SU-DHL-6 (cell line): ENCODE data around the gene CYCS.
A peak's percentile ranks its signal among the peaks of the same experiment; 100 is the strongest.

ENCODE experiments used
- H2AFZ ChIP-seq: fragments of 200-600 bp; sonication (generic); 2 replicates; pipeline ENCODE4 v1.6.1; 2014; ENCODE audit warnings: low read depth, mild to moderate bottlenecking, moderate library complexity, mixed read lengths, antibody characterized with exemption, low read length; ENCODE audit not compliant: severe bottlenecking
- H3F3A ChIP-seq: fragments of 200-600 bp; shearing (Covaris generic); 2 replicates; pipeline ENCODE4 v1.6.0; 2016; ENCODE audit warnings: antibody characterized with exemption, mild to moderate bottlenecking; ENCODE audit not compliant: insufficient read depth
- H3K27ac ChIP-seq: fragments of 200-600 bp; sonication (generic); 2 replicates; pipeline ENCODE4 v1.5.1; 2016; ENCODE audit warnings: low read depth, mild to moderate bottlenecking, low read length, moderate library complexity, mixed read lengths
- H3K27me3 ChIP-seq: fragments of 200-600 bp; sonication (generic), shearing (Covaris generic); 2 replicates; pipeline ENCODE4 v1.6.0; 2014; ENCODE audit warnings: mild to moderate bottlenecking, low read length
- H3K36me3 ChIP-seq: fragments of 200-600 bp; sonication (generic); 2 replicates; pipeline ENCODE4 v1.6.1; 2014; ENCODE audit warnings: mild to moderate bottlenecking, low read length, mixed read lengths
- H3K4me2 ChIP-seq: fragments of 300-600, 200-600 bp; shearing (Covaris generic), sonication (generic); 2 replicates; pipeline ENCODE4 v1.6.0; 2014; ENCODE audit warnings: low read length, low read depth, mild to moderate bottlenecking; ENCODE audit not compliant: poor library complexity, severe bottlenecking
- H3K4me3 ChIP-seq: fragments of 200-600 bp; sonication (generic); 2 replicates; pipeline ENCODE4 v1.5.1; 2014; ENCODE audit warnings: antibody characterized with exemption, low read length, mild to moderate bottlenecking, mixed read lengths; ENCODE audit not compliant: insufficient read depth, poor library complexity, severe bottlenecking
- H3K79me2 ChIP-seq: fragments of 200-600 bp; sonication (generic); 2 replicates; pipeline ENCODE4 v1.6.1; 2014; ENCODE audit warnings: mild to moderate bottlenecking, low read length, moderate library complexity; ENCODE audit not compliant: insufficient read depth
- H3K9ac ChIP-seq: fragments of 200-600 bp; sonication (generic); 2 replicates; pipeline ENCODE4 v1.7.0; 2014; ENCODE audit warnings: mild to moderate bottlenecking, low read length
- H3K9me2 ChIP-seq: fragments of 200-600 bp; sonication (generic); replicated peaks from 2 replicates; pipeline ENCODE4 v1.6.1; 2014; ENCODE audit warnings: low read length; ENCODE audit not compliant: insufficient read depth
- H3K9me3 ChIP-seq: fragments of 200-600 bp; sonication (generic); 2 replicates; pipeline ENCODE4 v1.6.1; 2014; ENCODE audit warnings: low read length, mixed read lengths; ENCODE audit not compliant: insufficient read depth
- H4K20me1 ChIP-seq: fragments of 200-600 bp; sonication (generic); 2 replicates; pipeline ENCODE4 v1.6.1; 2014; ENCODE audit warnings: low read depth, mild to moderate bottlenecking, antibody characterized with exemption, low read length, moderate library complexity, mixed read lengths
- CTCF ChIP-seq: fragments of 200-600 bp; sonication (generic); IDR thresholded peaks from one replicate; pipeline ENCODE4 v1.5.1; 2017; ENCODE audit warnings: antibody characterized with exemption, mild to moderate bottlenecking, low read length, moderate library complexity; ENCODE audit not compliant: insufficient read depth, poor library complexity, severe bottlenecking
- EZH2phosphoT487 ChIP-seq: fragments of 200-600 bp; sonication (generic), shearing (Covaris generic); conservative IDR thresholded peaks from 2 replicates; pipeline ENCODE4 v1.6.1; 2018; ENCODE audit warnings: mild to moderate bottlenecking, antibody characterized with exemption, low read length, moderate library complexity, mixed read lengths

The CYCS gene

DNA sequence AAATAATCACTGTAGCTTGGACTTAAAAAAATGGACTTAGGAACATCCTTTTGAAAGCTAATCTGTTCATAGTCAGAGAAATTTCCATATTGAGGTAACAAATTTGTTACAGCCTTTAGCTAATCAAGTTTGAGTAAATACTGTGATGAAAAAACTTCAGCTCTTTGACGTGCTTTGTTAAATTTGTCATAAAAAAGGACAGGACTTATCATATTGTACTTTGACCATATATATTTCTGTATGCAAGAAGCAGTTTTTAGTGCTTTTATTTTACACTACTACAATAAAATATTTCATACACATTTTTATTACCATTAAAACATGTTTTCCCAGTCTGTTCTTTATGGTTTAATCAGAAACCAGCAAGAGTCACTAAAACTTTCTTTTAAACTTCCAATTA lies 14.5 kb upstream of the CYCS start:
- TF ChIP-seq EZH2phosphoT487 (no peak), CTCF (no peak)
- H3K79me2 ChIP-seq = no peaks in the 10 kb centered on the region
- H3K9me2 ChIP-seq = no peaks in the 10 kb centered on the region
- H3K27ac ChIP-seq = no peak overlapping the region
- no peak overlapping the region for H2AFZ ChIP-seq
- no peak overlapping the region for H3K9ac ChIP-seq
- H3K27me3 ChIP-seq = no peaks in the 10 kb centered on the region
- H3K4me3 ChIP-seq = no peak overlapping the region
- no peaks in the 10 kb centered on the region for H4K20me1 ChIP-seq
- no peaks in the 10 kb centered on the region for H3K36me3 ChIP-seq
- no peaks in the 10 kb centered on the region for H3F3A ChIP-seq
- H3K4me2 ChIP-seq = no peak overlapping the region
- no peaks in the 10 kb centered on the region for H3K9me3 ChIP-seq

DNA sequence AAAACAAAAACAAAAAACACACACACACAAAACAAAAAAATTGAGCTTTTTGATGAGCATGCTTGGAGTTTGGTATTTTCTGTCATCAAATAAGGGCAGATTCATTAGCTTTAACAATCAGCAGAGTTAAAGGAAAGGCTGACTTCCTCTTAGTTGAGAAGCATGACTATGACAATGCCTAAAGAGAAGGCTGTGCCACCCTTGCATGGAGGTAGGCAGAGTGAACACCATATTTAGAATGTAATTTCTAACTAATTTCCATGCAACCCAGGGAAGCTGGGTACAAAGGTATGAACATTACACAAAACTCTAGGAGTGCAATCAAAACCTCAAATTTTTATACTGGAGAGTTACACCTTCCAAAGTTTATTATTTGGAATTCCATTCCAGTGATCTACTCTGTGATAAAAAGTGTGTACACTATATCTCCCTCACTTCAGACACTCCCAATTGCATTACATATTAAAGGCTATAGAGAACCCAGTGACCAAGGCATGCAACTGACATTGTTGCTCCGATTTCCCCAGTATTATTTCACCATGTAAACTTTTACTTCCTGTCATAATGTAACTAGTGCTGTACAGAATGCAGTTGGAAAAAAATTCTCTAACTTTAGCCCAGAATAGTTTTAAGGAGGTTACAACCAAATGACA lies 9.4 kb upstream of the CYCS start:
- Histone ChIP-seq H3K9me3 (no peaks in the 10 kb centered on the region), H2AFZ (no peak overlapping the region), H3K27me3 (no peaks in the 10 kb centered on the region), H4K20me1 (no peaks in the 10 kb centered on the region), H3K36me3 (no peaks in the 10 kb centered on the region), H3F3A (no peaks in the 10 kb centered on the region), H3K4me2 (no peak overlapping the region), H3K79me2 (no peaks in the 10 kb centered on the region), H3K4me3 (no peak overlapping the region), H3K9ac (no peak overlapping the region), H3K27ac (no peak overlapping the region), H3K9me2 (no peaks in the 10 kb centered on the region)
- TF ChIP-seq CTCF (no peak), EZH2phosphoT487 (no peak)

GRCh38 chr7:25132430-25132829 lies 7.4 kb upstream of the CYCS start:
- Histone ChIP-seq H3K27ac (no peak overlapping the region), H2AFZ (peak overlapping the region; percentile 22), H3K9me2 (no peaks in the 10 kb centered on the region), H3K9me3 (no peaks in the 10 kb centered on the region), H3K27me3 (no peaks in the 10 kb centered on the region), H4K20me1 (no peaks in the 10 kb centered on the region), H3K4me2 (no peak overlapping the region), H3K9ac (no peak overlapping the region), H3F3A (no peaks in the 10 kb centered on the region), H3K4me3 (no peak overlapping the region), H3K79me2 (no peaks in the 10 kb centered on the region), H3K36me3 (no peaks in the 10 kb centered on the region)
- no peak for TF ChIP-seq CTCF
- TF ChIP-seq EZH2phosphoT487 = no peak
